ENCODE results near the gene RAPGEF5.

The RAPGEF5 gene

DNA sequence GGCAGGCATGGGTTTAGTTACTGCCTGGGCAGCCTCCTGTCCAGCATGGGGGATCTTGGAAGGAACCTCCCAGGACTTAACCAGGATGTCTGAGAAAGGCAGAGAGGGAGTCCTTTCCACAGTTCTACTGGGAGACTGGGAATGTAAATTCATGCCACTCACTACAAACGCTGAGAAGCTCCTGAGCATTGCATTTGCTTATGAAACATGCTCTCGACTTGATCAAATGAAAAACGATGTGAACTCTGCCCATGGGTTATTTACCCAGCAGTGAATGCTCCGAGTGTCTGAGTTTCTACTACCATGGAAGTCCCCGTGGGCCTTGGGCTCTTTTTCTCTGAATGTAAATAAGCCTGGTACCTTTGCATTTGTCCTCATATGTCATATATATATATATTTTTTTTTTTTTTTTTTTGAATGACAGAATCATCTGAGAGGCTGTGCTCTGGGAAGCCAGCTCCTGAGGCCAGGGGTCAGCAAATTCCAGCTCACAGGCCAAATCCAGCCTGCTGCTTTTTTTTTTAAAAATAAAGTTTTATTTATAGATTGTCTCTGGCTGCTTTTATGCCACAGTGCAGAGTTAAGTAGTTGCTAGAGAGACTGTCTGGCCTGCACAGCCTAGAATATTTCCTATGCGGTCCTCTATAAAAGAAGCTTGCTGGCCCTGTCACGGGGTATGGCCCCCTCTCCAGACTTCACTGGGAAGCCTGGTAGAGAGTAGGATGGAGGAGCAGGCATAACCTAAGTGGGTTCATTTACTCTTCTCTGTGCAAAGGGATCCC, 21.4 kb upstream of the RAPGEF5 start:
- DNase-seq = no peak

DNA sequence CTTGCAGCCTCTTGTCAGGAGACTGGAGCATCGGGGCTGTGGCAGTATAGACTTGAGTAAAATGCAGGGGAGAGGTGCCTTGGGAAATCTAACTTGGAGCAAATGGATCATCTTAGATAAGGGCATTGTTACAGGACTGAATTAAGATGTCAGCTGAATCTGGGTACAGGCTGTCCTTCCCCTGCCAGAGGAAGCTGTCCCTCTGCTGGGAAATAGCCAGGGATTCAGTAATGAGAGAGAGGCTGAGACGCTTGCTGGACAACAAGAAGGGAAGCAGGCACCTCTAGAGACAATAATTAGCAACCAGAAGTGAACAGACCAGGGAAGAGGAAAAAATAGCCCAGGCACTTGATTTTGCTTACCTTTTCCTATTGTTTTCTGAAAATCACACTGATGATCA, 20.7 kb upstream of the RAPGEF5 start:
- DNase-seq = no peak

DNA sequence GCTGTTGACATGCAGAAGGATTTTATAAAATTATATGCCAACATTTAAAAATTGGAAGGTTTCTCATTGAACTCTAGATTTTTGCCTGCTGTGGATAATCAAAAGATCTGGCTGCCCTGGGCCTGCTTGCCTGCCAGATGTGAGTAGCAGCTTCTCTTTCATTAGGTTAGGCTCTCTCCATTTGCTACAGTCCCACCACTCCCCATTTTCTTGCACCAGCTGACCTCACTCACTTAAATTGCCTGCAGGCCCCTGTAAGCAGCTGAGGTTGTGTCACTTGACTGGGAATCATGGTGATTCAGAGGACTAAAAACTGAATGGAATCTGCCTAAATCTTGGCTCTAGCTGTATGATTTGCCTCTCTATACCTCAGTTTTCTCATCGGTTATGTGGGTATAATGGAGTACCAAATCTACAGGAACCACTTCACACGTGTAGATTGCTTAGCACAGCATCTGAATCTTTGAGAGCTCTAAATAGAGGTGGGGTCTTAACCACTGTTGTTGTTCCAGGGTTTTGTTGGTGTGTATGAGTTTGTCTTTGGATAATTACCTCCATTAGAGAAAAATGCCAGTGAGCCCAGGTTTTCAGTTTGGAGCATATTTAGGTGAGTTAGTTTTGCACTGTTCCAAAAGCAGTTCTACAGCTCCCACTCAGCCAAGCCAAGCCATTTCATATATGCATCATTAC, 18.6 kb upstream of the RAPGEF5 start:
- no peak for DNase-seq

DNA sequence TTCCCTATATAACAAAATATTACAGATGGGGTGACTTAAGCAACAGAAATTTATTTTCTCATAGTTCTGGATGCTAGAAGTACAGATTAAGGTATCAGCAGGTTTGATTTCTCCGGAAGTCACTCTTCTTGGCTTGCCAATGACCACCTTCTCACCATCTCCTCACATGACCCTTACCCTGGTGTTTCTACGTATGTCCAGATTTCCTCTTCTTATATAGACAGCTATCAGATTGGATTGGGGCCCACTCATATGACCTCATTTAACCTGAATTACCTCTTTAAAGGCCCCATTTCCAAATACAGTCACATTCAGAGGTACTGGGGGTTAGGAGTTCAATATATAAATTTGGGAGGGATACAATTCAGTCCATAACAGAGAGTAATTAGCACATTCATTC, 17.0 kb upstream of the RAPGEF5 start:
- no peak for DNase-seq

DNA sequence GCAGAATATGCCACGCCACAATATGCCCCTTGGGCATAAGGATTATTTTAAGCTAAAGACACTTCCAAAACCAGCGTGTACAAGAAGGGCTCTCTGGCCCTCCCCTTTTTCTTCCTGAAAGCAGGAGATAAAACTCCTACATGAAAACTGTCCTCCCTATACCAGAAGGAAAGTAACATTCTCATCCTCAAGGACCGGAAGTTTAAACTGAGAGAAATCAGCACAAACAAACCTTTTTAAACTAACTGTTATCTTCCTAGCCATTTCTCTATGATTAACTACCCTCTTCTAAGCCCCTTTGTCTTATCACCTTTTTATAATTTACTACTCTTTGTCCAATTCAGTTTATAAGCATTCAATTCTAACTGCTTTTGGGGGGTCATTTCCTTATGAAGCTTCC, 16.4 kb upstream of the RAPGEF5 start:
- DNase-seq = no peak

DNA sequence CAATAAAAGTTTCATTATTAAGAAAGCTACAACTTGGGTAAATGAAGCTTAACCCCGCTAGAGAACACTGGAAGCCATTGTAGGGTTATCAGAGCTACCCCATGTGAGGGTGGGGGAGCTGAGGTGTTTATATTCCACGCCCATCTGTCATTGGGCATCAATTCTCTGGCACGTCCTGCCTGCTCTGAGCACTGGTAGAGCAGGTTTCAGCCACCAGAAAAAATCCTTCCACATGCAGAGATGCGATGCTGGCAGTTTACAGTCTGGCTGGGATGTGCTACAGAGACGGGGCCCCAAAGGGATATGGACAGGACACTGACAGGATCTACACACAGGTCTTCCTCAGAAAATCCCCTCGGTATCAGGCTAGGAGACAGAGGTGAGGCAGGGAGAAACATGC, 15.9 kb upstream of the RAPGEF5 start:
- no peak for DNase-seq

DNA sequence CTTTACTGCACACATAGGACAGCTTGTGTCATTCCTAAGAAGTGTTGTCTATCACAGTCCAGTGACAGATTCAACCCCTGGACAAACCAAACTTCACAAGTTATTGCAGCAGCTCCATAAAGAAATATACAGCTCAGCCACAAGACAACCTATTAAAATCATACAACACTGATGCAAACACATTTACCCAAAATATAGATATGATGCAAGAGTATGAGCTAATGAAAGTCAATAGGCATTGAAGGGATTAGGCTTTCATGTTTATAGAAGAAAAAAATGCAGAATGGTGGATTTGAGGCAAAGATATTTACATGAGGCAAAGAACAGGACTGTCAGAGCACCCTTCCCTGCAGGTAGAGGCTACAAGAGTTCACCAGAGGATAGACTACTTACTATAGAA, 14.9 kb upstream of the RAPGEF5 start:
- no peak for DNase-seq

DNA sequence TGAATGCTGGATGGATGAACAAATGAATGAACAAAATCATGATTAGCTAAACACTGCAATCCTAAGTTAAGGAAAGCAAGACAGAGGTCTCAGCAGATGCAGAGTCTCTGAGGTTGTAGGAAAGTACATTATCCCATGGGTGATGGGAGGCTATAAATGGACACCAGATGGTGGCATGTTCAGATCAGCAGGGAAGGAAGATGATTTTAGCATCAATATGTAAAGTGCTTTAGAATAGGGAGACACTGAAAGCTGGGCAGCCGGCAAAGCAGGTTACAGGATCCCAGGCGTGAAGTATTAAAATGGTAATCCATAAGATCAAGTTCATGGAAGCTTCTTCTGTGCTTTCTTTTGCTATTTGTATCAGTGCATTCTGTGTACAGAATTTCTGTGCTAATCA, 7.9 kb upstream of the RAPGEF5 start:
- no peak for DNase-seq

DNA sequence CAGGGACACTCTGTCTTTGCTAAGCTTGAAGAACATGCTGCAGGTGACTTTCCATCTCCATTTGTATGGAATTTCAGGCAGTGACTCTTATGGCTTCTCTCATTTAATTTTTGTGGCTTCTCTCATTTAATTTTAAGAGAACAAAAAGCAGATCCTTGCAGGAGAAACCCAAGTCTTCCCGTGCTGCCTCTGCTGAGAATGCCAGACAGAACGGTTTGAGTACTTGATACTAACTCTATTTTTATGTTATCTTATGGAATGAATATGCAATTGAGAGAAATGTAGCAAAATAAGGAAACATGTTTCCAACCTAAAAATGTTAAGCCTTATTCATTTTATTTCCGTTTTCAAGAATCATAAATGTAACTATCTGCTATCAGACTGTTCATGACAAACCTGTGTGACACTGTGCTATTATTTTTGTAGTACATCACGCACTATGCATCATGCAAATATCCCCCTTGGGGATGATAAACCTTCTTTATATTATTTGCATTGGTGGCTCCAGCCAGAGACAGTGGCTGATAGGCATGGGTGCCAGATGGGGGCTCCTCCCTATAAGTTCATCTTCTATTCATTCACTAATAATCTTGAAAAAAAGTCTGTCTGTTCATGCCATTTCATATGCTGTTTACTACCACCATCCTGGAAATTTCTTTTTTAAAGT, 6.9 kb upstream of the RAPGEF5 start:
- no peak for DNase-seq

DNA sequence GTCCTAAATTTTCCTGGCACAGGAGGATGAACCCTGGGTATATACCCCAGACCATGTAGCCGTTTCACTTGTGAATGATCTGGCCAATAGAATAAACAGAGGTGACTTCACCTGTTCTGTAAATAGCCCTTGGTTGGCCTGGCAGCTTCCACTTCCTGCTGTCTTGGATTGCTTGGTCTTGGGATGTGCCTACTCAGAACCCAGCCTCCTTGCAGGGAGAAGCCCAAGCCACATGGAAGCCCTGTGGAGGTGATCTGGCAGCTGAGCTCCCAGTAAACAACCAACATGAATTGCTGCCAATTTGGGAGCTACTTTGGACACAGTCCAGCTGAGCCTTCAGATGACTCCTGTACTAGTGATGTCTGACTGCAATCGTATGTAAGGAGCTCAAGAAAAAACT, 4.8 kb upstream of the RAPGEF5 start:
- DNase-seq = no peak

DNA sequence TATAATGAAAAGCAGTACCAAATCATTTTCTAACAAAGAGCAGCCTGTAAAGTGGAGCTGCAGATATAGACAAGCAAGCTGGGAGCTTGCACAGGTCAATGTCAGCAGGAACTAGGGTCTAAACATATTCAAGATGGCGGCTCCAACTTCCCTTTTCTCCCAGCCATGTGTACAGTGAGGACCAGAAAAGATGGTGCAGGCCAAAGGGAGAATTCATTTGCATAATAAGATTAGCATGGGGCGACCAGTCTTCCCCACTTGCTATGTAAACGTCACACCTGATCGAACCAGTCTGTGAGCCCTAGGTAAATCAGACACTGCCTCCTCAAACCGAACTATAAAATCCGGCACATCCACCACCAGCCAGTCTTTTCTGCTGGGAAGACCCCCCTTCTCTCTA, 4.4 kb upstream of the RAPGEF5 start:
- DNase-seq = no peak

DNA sequence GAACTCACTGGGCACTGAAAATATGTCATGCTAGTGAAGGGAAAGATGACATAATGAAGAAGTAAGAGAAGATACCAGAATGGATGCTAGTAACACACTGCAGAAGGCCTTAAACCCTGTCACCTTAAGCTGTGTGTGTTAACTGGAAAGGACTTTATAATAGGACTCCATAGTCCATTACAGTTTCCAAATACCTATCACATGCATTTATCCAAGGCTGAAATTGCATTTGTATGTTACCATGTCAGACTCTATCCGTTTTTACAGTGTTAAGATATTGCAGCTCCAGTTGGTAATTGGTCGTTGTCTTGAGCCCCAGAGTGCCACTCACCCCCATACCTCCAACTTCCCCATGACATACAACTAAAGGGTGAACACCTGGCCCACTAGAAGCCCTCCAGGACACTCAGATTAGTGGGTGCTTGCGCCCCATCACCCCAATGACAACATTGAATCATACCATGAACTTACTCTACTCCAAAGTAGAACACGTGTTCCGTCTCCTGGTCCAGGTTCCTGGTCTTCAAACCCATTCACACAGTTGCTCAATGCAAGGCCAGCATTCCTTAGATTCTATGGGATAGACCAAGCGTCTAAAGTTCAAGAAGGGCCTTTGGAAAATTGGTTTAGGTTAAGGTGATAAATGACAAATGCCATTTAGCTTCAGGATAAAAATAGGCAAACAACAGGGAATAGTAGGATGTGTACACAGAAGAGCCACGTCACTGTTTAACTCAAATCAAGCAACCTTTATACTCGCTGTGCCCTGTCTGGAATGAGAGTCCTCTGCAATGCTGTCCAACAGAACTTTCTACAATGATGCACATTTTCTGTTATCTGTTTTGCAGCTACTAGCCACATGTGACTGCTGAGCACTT, 2.1 kb upstream of the RAPGEF5 start:
- DNase-seq = no peak

DNA sequence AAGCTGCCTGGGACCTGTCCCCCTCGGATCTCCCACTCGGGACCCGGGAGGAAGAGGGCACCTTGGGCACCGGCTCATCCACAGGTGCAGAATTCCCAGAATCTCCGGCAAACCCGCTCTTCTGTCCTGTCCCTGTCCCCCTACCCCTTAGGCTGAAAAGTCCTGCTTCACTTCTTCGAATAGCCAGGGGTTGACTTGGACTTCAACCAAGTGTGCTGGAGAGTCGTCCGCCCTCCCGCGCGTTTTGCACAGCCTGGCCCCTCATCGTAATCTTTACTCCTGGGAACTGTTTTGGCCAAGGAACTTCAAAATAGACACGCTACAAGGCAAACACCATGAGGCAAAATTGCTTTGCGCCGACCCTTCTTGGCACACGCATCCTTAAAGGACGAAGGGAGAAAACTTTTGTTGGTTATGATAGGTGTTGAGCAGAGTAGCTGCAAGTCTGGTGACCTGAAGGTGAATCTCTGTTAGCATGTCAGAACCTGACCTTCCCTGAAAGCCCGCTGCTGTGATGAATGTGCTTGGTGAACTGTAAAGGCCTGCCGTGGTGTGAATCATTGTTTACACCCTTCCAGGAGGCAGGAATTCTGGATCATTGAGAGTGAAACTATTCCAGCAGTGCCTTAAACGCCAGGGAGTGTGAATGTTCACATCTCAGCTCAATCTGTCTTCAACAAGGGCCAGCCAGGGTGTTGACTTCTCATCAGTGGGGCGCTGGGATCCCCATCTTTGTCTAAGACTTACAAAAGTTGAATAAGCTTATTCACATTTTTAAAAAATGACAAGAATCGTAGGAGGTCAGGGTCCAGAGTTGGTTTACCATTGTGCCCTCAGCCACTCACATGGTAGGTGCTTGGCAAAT, 589 bp upstream of the RAPGEF5 start:
- no peak for DNase-seq

DNA sequence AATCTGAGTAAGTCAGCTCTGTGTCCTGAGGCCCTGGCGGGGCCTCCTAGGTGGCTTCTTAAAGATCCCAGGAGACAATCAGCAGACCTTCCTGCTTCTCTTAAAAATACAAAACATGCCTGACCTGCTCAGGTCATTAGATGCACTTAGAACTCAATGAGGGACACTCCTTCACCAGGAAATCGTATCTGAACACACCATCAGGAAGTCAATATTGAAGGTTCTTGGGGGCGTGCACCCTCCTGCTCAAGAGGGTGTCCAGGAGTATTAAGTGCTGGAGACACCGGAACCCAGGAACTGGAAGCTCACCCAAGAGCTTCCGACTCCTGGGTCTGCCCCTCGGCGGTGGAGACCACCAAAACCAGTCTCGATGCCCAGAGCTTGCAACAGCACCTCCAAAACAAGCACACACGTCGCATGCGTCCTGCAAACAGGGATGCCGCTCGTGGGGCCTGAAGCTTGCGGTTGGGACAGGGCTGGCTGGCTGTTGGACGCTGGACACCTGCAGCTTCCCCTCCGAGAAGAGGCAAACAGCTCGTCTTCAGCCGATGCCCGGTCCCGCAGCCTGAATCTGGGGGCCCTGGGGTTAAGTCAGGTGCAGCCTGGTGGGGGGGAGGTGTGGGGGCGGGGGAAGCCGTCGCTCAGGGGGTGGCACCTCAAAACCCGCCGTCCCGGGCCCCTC, 803 bp downstream of the RAPGEF5 start:
- DNase-seq = no peak

DNA sequence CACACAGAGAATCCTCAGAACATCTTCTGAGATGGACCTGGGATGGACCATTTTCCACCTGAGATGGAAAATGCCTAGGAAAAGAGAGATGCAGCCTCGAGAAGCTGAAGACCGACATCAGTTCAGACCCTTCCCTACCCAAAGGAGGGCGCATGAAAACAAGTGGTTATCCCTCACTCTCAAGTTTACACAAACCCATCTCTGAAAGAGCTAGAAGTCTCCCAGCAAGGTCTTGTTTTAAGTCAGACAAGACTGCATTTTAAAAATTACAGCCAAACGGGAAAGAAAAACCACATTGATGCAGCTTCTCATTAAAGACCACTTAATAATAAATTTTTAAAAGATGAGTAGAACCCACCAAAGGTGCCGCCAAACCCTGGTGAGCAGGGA, 1.3 kb downstream of the RAPGEF5 start:
- DNase-seq = no peak

DNA sequence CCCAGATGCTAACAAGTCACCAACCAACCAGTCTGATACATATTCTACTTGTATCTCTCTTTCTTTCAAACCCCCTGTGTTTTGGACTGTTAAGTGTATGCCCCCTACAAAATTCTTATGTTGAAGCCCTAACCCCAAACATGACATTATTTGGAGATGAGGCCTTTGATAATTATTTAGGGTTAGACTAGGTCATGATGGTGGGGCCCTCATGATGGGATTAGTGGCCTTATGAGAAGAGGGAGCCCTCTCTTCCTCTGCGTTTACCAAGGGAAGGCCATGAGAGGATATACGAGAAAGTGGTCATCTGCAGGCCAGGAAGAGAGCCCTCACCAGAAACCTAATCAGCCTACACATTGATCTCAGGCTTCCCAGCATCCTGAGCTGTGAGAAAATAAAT, 2.5 kb downstream of the RAPGEF5 start:
- DNase-seq = no peak

DNA sequence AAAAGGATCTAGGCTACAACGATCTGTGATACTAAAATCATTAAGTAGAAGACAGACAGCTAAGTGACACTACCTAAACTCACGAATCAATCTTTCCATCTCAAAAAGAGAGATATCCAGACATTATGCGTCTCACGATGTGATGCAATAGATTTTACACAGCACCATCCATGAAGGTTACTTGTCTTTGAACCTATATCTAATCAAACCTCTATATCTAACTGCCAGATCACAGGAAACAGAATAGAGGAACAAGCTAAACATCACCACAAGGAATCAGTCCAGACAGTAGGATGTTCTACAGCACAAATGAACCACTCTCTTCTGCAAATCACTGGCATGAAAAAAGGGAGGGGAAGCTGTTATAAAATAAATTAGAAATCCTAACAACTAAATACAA, 4.1 kb downstream of the RAPGEF5 start:
- DNase-seq = no peak

DNA sequence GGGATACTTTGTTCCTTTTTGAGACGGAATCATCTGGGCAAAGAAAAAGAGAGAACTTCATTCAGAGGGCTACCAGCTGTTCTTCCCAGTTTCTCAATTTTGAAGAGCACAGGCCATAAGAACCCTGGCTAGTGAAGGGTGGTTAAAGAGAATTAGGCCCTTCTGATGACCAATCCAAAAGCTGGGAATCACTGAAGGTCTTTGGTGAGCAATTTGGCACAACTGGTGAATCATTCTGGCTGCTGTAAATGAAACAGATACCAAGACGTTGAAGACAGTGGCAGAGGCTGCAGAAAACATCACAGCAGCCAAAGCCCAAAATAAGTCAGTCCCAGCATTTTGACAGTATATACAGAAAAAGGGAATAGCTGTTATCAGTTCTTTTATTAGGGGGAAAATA, 5.1 kb downstream of the RAPGEF5 start:
- DNase-seq = no peak

DNA sequence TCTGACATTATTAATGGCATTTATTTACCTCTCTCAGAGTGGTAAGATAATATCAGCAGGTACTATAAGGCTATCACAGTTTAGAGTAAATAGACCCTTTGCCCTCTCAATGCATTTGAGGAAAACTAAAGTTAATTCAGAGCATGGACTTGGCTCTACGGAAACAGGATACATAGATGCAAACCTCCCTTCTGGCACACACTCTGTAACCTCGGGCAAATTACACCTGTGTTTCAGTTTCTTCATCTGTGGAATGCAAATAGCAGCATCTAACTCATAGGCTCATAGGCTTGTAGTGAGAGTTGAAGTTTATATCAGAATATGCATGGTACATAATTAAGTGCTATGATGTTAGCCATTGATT, 5.6 kb downstream of the RAPGEF5 start:
- DNase-seq = no peak

DNA sequence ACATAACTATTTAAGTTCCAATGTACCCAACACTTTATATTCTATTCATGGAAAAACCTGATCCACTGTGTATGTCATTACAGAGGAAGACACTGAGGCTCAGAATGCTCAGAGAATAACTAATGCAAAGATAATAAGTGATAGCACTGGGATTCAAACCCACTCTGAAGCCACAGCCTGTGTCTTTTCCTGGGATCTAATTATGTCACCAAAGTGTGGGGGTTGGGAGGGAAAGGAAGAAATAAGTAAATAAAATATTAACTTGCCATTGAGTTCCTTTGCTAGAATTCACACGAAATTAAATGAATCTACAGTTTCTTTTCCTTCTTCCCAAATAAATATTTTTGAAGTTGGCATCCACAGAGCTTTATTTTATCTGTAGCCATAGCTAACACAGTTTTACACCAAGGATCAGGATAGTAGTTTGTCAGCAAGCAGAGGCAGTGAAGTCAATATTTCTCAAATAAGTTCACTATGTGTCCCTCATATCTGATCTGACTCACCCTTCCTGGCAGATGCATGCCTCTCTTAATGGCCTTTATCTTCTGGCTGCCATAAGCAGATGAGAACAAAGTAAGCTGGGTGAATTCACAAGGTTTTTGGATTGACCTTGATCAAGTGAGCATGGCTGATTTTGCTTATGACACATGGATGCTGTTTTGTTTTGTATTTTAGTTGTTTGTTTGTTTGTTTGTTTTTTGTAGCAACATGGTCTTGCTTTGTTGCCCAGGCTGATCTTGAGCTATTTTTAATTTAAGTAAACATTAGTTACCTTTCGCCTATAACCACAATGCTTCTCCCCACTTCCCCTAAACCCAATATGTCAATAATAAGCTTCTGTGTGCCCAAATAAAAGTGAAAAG, 6.3 kb downstream of the RAPGEF5 start:
- DNase-seq = no peak

DNA sequence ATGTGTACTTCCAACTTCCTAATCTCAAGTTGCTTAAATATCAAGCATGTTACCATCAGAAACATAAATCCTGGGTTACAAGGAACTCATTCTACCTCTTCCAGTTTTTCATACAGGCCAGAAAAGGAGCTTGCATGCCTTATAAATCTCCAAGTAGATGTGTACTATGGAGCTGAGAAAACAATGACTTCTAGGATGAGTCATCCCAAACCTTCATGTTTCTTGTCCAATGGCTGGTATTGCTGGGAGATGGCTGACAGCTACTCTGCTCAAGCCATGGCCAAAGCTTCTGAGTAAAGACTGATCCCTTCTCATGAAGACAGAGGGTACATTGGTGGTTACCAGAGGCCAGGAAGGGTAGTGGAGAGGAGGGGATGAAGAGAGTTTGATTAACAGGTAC, 8.6 kb downstream of the RAPGEF5 start:
- no peak for DNase-seq

Measured in T-helper 9 cell (primary cell).